PC-3 (cell line): ENCODE data around the gene ANKRD10.

Experiments
- CTCF ChIP-seq: fragments of 300-600 bp; sonication (generic); conservative IDR thresholded peaks from 2 replicates; pipeline ENCODE4 v1.5.1; 2017; ENCODE audit warnings: antibody characterized with exemption, low read depth, mild to moderate bottlenecking, low read length
- EZH2 ChIP-seq: fragments of 300-600 bp; sonication (generic); IDR thresholded peaks from one replicate; pipeline ENCODE4 v1.6.1; 2017; ENCODE audit warnings: antibody characterized with exemption, mild to moderate bottlenecking, low read length; ENCODE audit not compliant: unreplicated experiment
- EZH2phosphoT487 ChIP-seq: fragments of 300-600 bp; sonication (generic); IDR thresholded peaks from 2 replicates; pipeline ENCODE4 v1.6.1; 2018; ENCODE audit warnings: mild to moderate bottlenecking, antibody characterized with exemption, low read length, borderline replicate concordance

DNA sequence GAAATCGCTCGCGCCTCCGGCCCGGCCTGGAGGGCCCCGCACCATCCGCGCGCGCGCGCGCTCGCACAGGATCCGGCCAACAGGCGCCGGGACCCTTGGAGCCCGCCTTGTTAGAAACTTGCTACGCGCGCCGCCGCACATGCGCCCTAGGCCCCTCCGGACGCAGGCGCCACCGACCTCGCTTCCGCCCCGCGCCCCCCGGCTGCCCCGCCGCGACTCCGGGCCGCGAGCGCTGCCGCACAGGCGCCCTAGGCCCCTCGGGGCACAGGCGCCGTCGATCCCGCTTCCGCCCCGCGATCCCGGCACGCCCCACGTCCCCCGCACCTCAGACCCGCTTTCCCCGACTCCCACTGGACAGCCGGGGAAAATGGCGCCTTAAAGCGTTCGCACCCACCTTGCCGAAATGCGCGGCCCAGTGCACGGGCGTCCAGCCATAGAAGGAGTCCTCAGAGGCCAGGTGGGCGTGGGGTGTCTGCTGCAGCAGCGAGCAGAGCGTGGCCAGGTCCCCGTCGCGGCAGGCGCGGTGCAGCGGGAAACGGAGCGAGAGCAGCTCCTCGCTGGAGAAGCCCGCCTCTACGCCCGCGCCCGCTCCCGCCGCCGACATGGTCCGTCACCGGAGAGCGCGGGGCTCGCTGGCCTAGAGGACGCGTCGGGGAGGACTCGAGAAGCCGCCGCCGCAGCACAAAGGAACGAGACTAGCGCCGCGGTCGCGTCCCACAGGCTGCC lies 375 bp downstream of the ANKRD10 start:
- no peak for TF ChIP-seq CTCF
- no peak for TF ChIP-seq EZH2
- no peak for TF ChIP-seq EZH2phosphoT487
